Right renal pelvis (tissue), 4 donors: ENCODE data around the gene ZBTB49. TPM values are rescaled to one million over a fixed set of nuclear protein-coding genes. Genes with fewer than 3 reads are reported as not detected.

ENCODE experiments used
- DNase-seq, 4 donors: peaks; one replicate each; pipeline ENCODE4 v3.0.0-alpha.2; 2013; ENCODE audit warnings: low read depth in 4 of 4, low spot score in 3 of 4, missing footprints in 1 of 4
- polyA plus RNA-seq, 4 donors: library from polyadenylated mRNA; unstranded; fragments of 120-200 nt; gene quantifications; one replicate each; pipeline ENCODE4 v1.2.1, GENCODE V29; 2013; ENCODE audit not compliant: insufficient read length in 4 of 4

Gene ZBTB49
- polyA plus RNA-seq, 4 donors = 8.6 to 12.9 (median 10.4) TPM

DNA sequence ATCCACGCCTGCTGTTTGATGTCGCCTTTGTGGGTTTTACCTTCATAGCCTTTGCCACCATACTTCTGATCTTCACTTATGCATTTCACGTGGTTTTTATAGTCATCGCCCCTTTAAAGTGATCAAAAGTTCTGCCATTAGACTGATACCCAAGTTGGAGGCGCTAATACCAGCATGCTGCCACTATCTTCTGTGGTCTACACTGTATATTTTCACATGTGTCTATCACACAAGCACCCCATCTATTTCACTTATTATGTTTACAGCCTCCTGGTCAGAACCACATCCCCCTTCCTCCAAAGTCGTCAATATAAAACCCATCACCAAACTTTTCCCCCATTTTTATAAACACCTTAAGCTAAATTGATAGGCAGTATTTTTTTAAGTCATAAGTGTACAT lies 8.3 kb upstream of the ZBTB49 start:
- DNase-seq = no peak

DNA sequence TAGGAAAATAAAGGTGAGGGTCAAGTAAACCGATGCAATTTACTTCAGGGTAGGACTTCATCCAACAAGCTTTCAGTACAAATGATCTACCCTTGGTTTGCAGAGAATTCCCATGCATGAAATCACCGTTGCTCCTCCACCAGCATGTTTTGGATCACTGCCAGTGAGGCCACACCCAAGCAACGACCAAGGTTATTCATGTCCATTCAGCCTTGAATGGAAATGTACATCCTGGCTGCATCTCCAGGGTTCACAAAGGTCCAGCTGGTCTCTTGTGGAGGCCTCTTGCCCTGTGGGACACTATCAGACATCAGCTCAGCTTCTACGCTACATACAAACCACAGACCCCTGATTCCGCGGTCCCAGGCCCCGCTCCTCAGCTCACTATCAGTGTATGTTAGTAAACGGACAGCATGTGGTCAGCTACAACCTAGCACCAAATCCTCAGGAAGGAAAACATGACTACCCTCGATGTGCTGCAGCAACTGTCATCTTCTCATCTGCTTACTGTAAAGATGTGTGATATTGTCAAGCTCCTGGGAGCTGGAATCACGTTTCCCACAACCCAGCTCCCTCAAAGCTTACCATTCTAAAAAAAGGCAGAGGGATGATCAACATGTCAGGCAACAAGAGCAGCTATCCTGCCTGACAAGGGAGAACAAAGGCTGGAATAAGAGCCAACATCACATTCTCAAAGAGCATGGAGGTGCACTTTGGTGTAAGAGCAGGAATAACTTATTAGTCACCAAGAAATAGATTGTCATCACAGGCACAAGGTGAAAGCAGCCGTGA lies 5.0 kb upstream of the ZBTB49 start:
- DNase-seq = no peak

DNA sequence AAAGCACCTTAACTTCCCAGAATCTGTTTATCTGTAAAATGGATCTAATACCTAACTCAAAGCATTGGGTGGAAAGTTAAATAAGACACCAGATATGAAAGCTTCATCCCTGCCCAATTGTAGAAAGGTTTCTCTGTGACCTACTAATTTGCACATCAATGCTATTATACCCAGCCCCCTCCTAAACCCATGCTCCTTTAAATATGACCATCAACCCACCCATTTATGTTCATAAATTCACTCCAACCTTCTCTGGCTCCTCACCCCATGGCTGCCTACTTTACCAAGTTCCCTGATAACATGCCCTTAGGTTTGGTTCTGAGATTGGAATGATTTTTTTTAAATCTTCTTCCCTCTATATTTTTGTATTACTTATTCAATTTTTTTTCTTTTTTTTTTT lies 2.0 kb upstream of the ZBTB49 start:
- DNase-seq = no peak

DNA sequence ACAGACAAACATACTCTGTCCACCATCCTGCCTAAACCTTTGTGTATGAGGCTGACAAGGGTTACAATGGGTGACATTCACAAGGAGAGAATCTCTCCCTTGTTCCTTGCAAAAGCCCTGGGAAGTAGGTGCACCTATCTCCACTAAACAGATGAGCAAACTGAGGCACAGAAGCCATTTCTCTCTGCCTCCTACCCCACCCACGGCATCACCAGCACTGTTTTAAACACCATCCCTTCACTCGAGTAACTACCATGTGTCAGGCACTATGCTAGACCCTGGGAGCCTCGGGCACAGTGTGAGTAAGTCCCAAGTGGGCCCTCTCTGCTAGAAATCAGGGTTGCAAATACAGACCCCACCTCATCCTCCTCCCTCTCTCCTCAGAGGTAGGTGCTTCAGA lies 996 bp upstream of the ZBTB49 start:
- DNase-seq = no peak

DNA sequence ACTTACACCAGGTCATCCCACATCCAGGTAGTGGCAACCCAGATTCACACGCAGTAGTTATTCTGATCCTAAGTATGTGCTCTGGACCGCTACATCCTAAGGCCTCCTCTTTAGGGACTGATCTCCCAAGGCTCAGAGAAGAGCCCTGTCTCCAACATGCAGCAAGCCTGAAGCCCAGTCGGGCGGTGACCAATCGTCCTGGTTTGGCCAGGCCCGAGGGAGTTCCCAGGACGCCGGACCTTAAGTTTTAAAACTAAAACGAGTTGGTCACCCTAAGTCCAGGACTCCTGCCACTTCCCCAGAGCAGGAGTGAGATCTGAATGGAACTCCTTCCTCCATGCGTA lies 482 bp upstream of the ZBTB49 start:
- no peak for DNase-seq

DNA sequence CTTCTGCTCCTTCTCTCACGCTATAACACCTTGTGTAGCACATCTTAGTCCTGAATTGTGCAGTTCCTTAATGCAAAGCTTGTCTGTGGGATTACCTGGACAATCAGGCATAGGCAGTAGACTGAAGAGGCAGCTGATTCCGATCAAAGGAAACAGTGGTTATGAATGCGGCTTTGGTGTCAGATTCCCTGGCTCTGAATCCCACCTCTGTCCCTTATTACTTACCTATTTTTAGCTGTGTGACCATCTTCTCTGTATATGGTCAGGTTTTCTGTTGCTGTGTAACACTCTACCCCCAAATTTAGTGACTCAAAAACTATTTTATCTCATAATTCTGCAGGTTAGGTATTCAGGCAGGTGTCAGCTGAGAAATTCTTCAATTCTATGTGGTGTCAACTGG lies 3.2 kb downstream of the ZBTB49 start:
- DNase-seq = no peak

DNA sequence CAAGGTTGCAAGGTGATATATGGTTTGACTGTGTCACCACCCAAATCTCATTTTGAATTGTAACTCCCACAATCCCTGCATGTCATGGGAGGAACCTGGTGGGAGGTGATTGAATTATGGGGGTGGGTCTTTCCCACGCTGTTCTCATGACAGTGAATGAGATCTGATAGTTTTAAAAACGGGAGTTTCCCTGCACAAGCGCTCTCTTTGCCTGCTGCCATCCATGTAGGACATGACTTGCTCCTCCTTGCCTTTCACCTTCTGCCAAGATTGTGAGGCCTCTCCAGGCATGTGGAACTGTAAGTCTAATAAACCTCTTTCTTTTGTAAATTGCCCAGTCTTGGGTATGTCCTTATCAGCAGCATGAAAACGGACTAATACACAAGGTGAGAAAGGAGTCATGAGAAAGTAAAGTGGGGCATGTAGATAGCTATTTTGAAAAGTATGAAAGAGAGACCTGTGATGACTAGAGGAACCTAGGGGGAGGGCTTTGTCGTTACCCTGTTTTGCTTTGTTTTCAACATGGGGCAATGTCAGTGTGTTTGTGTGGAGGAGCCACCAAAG lies 6.3 kb downstream of the ZBTB49 start:
- DNase-seq = no peak

DNA sequence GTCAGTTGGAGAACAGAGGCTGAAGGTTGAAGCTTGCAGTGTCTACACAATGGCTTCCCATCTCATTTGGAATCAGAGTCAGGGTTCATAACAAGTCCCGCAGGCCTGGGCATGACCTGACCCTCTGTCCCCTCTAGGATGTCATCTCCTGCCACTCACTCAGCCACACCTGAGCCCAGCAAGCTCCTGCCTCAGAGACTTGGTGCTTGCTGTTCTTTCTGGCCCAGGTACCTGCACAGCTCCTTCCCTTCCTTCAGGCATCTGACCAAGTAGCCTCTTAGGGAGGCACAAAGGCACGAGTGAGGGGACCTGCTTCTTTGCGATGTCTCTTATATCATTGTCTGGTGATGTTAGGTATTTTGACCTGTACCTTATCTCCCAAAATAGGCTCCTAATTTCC lies 9.0 kb downstream of the ZBTB49 start:
- DNase-seq = no peak

DNA sequence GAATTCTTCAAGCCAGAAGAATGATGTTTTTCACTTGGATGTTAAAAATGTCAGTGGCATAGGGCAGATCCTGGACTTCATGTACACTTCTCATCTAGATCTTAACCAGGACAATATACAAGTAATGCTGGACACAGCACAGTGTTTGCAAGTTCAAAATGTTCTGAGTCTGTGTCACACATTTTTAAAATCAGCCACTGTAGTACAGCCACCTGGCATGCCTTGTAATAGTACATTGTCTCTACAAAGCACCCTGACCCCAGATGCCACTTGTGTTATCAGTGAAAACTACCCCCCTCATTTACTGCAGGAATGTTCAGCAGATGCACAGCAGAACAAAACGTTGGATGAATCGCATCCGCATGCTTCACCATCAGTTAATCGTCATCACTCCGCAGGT lies 11.9 kb downstream of the ZBTB49 start:
- DNase-seq = no peak

DNA sequence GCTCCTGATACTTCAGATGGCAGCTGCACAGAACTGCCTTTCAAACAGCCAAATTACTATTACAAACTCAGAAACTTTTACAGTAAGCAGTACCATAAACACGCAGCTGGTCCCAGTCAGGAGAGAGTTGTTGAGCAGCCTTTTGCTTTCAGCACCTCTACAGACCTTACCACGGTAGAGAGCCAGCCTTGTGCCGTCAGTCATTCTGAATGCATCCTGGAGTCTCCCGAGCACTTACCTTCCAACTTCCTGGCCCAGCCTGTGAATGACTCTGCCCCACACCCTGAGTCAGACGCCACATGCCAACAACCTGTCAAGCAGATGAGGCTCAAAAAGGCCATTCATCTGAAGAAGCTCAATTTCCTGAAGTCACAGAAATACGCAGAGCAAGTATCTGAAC lies 12.4 kb downstream of the ZBTB49 start:
- no peak for DNase-seq

DNA sequence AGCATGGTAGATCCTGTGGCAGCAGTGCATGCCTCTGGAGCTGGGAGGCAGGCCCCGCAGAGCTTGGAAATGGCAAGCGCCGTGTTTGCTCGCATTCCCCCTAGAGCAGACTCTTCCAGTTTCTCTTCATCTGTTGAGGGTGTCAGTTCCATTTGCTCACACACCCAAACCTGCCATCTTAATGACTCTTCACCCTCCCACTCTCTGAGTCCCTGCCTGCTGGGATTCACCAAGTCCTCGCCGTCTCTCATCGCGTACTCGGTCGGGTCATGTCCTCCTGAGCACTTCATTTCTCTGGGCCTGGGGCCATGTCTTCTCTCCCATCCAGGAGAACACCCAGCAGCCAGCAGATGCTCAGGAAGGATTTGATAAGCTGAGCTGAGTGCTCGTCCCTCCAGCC lies 16.9 kb downstream of the ZBTB49 start:
- DNase-seq = no peak

DNA sequence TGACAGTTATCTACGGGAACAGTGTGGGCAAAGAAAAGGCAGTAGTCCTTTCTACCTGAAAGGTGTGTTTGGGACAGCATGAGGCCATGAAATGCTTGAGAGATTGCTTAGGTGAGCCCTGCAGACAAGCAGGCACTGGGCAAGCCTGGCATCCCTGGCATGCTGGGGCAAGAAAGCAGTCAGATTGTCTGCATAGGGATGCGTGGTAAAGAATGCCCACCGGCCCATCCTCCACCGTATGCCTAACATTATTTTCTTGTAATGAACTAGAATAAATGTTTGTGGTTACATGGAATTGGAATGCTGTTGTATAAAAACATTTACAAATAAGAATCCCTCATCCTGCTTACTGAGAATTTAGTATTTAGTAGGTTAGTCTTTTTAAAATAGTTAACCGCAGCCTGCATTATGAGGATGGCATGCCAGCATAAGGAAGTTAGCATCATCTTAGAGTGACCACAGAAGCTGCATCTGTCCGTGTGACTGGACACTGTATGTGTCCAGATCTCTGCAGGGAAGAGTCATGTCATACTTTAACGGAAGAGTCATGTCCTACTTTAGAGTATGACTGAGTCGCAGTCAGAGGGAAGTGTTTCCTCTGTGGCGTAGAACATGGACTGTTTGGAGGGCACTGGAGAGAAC lies 18.9 kb downstream of the ZBTB49 start:
- DNase-seq = no peak

DNA sequence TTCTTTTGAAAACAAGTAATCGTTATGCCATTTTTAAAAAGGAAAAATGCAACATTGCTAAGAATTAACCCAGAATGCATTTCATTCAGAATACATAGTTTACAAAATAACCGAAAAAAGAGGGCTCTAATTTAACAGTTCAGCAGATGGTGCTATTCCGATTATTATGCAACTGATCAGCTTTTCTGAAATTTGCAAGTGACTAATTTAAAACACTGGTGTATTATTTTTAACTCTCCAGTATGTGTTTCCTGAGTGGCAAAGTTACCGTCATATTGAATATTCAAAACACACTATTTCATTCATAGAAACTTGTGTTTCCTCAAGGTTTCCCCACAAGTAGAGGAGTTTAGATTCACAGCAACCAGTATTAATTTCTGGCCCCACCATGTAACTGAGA lies 21.1 kb downstream of the ZBTB49 start:
- DNase-seq = no peak

DNA sequence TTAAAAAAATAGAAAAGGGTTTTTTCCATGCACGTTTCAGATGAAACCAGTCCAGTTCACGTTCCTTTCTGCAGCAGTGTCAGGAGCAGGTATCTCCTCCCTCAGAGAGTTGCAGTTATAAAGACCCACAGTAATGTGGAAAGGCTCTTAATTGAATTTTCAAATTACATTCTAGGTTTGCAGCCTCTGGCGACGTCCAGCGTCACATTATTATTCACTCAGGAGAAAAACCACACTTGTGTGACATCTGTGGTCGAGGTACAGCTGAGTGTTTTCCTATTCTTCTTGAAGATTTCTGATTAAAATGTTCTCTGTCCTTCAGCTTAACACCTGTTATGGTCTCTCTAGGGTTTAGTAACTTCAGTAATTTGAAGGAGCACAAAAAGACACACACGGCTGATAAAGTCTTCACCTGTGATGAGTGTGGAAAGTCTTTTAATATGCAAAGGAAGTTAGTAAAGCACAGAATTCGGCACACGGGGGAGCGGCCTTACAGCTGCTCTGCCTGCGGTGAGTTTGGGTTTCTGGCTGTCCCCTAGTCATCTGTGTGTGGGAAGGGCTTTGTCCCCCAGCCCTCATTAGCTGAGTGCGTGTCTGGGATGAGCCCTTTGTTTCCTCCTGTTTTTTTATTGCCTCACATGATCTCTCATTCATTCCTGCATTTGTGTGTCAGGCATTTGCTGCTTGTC lies 25.6 kb downstream of the ZBTB49 start:
- no peak for DNase-seq

DNA sequence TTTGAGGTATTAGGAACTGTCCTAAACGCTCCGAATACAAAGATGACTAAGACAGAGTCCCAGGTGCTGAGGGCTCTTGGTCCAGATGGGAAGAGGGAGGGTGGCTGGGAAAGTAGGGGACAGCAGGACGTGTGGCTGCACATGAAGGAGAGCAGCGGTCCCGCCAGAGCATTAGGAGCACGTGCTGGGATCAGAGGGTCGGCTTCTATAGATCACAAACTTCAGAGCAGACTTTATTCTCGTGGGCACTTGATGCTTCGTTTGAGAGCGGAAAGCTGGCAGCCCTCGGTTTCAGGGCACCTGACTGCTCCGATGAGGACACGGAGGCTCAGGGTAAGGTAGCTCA lies 26.1 kb downstream of the ZBTB49 start:
- DNase-seq = no peak

DNA sequence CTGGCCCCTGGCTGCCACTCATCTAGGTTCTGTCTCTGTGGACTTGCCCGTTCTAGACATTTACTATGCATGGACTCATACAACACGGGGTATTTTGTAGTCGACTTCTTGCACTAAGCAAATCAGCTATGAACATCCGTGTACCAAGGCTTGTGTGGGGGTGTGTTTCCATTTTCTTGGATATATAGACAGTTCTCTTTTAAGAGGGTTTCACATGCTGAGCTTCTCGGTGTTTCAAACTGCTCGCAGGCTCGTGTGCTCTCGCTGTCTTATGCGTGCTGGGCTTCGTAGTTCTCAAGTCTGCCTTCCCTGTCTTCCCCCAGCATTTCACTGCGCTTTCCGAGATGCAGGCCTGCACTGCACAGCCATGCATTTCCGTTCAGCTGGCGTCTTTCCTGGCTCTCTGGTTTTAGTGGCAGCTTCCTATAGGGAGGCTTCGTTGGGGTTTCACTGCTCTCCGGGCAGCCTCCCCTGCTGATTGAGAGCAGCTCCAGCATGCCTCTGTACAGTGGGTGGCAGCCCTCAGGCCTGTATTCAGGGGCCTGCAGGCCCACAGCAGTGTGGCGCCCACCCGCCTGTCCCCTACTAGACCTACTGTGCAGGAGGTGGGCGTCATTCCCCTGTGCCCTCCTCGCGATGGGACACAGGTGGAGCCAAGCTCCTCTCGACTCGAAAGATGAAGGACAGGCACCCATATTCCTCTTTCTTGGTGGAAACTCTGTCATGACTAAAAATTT lies 27.6 kb downstream of the ZBTB49 start:
- DNase-seq = no peak

DNA sequence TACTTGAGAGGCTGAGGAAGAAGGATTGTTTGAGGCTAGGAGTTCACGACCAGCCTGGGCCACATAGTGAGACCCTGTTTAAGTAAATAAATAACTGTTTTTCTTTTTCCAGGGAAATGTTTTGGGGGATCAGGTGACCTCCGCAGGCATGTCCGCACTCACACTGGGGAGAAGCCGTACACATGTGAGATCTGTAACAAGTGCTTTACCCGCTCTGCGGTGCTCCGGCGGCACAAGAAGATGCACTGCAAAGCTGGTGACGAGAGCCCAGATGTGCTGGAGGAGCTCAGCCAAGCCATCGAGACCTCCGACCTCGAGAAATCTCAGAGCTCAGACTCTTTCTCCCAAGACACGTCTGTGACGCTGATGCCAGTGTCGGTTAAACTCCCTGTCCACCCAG lies 30.5 kb downstream of the ZBTB49 start:
- DNase-seq = no peak

DNA sequence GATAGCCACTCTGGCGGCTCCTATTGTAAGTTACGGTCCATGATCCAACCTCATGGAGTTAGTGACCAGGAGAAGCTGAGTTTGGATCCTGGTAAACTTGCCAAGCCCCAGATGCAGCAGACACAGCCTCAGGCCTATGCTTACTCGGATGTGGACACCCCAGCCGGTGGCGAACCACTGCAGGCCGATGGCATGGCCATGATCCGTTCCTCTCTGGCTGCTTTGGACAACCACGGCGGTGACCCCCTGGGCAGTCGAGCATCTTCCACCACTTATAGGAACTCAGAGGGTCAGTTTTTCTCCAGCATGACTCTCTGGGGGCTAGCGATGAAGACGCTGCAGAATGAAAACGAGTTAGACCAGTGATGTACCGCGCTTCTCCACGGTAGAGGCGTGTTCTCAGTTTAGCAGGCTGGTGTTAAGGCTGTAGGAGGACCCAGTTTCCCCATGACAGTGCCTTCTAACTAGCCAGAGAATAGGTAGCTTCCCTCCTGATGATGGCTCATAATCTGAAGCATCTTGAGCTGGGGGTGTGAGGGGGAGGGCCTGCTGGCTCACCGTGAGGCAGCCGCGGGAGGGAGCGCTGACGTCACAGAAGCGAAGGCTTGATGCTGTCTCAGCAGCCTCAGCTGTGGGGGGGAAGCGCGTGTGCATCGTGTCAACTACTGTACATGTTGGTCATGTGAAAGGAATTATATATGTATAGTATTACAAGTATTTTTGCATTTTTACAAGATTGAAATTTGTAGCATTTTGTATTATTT lies 31.1 kb downstream of the ZBTB49 start:
- no peak for DNase-seq

DNA sequence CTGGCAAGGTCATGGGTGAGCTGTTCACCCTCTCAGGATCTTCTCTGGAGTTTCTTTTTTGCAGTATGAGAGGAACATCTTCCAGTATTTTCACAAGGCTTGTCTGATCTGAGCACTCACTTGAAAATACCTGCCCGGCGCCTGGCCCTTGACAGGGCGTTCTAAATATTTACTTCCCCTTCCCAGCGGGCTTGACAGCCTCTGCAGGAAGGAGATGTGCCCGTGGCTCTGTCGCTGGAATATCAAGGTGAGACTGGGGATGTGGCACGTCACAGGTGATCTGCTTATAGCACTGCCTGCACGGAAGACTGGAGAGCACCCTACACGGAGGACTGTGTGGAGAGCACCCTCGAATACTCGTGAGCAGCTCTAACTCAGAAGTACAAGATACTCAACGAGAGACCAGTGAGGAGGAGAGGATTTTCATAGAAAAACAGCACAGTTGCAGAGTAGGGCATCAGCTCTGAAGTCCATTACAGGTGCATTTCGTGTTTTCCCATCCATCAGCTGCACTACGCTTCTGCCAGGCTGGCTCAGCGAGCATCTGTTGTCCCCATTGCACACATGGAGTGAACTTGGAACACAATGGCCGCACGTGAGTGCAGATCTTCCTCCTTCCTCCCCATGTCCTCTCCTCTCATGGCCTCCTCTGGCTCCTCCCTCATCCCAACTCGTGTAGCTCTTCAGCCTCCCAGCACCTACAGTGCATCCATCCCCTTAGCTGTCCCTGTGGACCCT lies 32.1 kb downstream of the ZBTB49 start:
- DNase-seq = no peak
